GM19438 (cell line): ENCODE measurements around the gene NR1D1.

Source experiments
- ATAC-seq: cut with Tn5 transposase; IDR thresholded peaks from one replicate; pipeline ENCODE4 v1.9.1; 2021; ENCODE audit warnings: low read depth; ENCODE audit not compliant: unreplicated experiment

NR1D1 gene

DNA sequence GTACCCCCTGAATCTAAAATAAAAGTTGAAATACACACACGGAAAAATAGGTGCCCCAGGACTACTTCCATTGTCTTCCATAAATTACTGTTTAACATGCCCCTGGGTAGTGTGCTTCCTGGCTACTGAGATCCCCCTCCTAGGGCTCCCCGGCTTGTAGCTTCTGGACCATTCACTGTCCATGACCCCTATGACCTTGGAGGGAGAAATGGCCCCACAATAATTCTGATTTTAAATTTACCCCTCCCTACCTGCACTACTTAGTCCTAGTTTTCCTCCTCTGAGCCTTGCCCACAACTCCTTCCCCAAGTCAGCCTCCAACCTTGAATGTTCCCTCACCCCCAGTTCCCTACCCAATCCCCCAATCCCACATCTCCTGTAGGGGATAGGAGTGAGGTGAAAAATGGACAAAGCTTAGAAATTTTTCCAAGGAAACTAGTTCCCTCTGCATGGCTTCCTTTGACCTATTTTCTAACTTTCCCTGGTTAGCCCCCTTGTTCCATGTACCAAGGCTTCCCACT is 11.9 kb upstream of the NR1D1 start:
- ATAC-seq = no peak

GRCh38 chr17:40111221-40112128 is 11.1 kb upstream of the NR1D1 start:
- ATAC-seq = peak; percentile 59

GRCh38 chr17:40110026-40110845 is 9.8 kb upstream of the NR1D1 start:
- no peak for ATAC-seq

- no peak for ATAC-seq
Observed at GRCh38 chr17:40108970-40109824, 8.8 kb upstream of the NR1D1 start.

GRCh38 chr17:40107522-40108174 is 7.3 kb upstream of the NR1D1 start:
- no peak for ATAC-seq

- no peak for ATAC-seq
Observed at GRCh38 chr17:40106760-40107521, 6.6 kb upstream of the NR1D1 start.

GRCh38 chr17:40105861-40106759 is 5.7 kb upstream of the NR1D1 start:
- ATAC-seq = no peak

DNA sequence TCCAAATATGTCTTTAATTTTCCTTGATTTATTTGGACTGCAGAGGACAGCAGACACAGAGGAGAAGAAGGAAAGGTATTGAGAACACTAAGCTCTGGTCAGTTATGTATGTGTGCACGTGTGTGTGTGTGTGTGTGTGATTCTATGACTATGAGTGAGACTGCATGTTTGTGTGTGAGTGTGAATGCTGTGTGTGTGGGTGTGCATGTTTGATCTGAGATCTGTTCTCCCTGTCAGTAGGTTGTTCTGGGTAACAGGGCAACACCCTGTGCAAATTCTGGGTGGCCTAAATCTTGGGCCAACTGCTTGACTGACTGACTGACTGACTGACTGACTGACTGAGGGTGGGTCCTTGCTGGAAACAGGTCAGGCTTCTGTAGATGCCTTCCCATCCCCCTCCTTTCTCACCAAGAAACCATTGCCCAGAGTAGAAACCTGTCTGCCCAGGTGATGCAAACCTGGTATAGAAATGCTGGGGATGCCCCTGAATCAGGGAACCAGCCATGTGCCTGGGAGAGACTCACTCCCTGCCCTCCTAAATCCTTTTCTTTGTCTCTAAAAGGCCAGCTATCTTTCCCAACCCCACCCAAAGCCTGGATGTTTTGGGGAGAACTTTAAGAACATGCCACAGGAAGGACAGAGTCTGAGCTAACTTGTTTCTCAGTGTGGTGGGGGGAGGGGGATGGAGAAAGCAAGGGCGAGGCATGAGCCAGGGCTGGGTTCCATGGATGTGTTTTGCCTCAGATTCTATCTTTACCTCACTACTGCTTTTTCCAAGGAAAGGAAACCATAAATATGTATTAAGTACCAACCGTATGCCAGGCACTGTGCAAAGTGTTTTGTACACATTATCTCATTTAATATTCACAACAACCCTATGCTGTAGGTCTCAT is 4.5 kb upstream of the NR1D1 start:
- ATAC-seq = no peak

DNA sequence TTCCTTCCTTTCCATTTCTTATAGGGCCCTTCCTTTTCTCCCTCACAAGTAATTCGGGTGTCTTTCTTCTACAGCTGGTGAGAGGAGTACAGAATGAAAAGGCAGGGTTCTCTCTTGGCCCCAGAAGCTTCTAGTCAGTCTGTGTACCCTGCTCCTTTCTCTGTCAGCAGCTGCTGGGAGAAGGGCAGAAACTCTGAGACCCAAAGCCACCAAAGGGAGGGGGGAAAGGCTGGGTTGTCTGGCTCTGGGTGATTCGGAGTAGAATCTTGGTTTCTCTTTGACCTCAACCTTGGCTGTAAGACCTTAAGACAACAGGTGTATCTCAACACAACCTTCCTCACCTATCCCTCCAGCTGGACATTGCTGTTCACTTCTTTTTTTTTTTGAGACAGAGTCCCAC is 3.3 kb upstream of the NR1D1 start:
- ATAC-seq = no peak

GRCh38 chr17:40103071-40103661 is 2.8 kb upstream of the NR1D1 start:
- ATAC-seq = no peak

- no peak for ATAC-seq
Observed at GRCh38 chr17:40101367-40102210, 1.2 kb upstream of the NR1D1 start.

DNA sequence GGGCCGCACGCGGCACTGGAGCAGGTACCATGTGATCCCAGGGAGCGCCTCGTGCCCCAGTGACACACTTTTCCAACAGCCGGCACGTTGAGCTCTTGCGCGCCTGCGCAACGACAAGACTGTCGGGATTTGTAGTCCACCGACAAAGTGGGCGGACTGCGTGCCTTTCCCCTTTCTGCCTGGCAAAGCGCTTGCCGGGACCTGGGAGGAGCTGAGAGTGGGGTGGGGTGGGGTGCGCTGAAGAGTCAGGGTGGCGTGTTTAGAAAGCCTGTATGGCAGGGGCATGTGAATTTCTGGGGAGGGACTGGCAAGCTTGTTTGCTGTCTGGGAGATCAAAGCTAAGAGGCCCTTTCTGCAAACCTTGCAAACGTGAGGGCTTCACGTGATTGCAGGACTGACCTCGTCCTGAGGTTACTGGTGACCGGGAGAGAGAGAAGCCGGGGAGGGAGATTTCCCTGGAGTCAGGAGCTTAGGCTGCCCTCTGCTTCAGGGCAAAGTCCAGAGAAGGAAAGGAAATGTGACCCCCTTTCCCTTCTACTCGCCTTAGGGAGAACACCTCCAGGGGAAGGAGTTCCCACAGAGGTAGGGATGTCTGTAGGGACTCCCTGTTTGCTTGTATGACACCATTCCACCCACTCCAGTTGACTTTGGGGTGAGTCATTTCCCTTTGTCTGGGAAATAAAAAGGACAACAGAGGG is 429 bp upstream of the NR1D1 start:
- ATAC-seq = no peak

DNA sequence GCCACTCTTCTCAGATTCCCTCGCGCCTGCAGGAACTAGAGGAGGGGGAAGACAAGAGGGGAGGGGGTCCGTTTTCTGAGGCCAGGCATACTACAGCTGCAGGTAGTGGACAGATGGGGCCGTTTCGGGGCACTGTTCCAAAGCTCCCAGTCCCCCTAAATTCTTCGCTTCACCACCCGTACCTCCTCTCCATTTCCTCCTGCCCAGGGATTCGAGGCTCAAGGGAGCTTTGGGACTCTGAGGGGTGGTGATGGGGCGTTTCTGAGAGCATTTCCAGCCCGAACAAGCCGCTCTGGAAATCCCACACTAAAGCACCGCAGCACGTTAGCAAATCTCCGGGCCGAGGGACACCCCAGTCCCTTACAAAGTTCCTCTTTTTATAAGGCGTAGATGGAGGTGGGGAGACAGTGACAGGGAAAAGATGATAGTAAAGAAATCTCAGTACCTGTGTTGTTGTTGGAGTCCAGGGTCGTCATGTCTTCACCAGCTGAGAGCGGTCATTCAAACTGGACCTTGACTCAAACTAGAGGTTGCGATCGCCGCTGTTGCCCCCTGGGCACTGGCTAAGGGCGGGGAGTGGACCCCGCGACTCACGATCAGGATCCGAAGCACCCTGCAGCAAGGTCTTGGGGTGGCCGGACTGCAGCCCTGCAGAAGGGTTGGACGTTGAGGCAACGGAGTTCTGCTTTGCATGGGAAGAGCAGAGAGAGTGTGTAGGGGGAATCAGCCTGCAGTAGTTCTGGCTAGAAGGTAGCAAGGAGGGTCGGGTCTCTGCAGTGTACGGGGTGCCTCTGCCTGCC is 570 bp downstream of the NR1D1 start:
- ATAC-seq = no peak

GRCh38 chr17:40098846-40099618 is 1.4 kb downstream of the NR1D1 start:
- ATAC-seq = peak; percentile 56
